PFSK-1 (cell line): Measurements from ENCODE around the gene SPRR3.

Experiments
- FOXP2 ChIP-seq: optimal IDR thresholded peaks from 2 replicates; pipeline ENCODE3; 2011; ENCODE audit warnings: borderline replicate concordance, control low read depth, inconsistent platforms; ENCODE audit not compliant: insufficient read depth; ENCODE audit errors: extremely low read length, extremely low read depth
- POLR2AphosphoS5 ChIP-seq: IDR thresholded peaks from 2 replicates; pipeline ENCODE4 v1.6.1; 2012; ENCODE audit warnings: low read depth, mild to moderate bottlenecking, control low read depth, low read length, moderate library complexity
- REST ChIP-seq, 2 experiments: IDR thresholded peaks; 2 replicates each; pipeline versions ENCODE4 v1.6.1 to v1.8.0; 2011 to 2012; ENCODE audit warnings: low read depth in 2 of 2, low read length in 2 of 2, control low read depth in 1 of 2, inconsistent platforms in 1 of 2, mild to moderate bottlenecking in 1 of 2, moderate library complexity in 1 of 2; ENCODE audit not compliant: insufficient read depth in 1 of 2
- SIN3A ChIP-seq: IDR thresholded peaks from 2 replicates; pipeline ENCODE4 v1.6.1; 2012; ENCODE audit warnings: mild to moderate bottlenecking, low read length, moderate library complexity, borderline replicate concordance; ENCODE audit not compliant: insufficient read depth
- TAF1 ChIP-seq: IDR thresholded peaks from 2 replicates; pipeline ENCODE4 v1.6.1; 2012; ENCODE audit warnings: low read length, control low read depth, borderline replicate concordance; ENCODE audit not compliant: insufficient read depth

The SPRR3 gene

GRCh38 chr1:152959801-152960451, 41.6 kb upstream of the SPRR3 start:
- TF ChIP-seq TAF1 = no peak
- no peak for TF ChIP-seq SIN3A

GRCh38 chr1:152960452-152961044, 41.0 kb upstream of the SPRR3 start:
- TF ChIP-seq FOXP2 (no peak), POLR2AphosphoS5 (no peak), TAF1 (no peak), SIN3A (no peak), REST (IDR thresholded peaks at IDR 0.05; ENCODE audit: insufficient read depth in 1 of 2, low read depth in 2 of 2, low read length in 2 of 2) (no peak)

DNA sequence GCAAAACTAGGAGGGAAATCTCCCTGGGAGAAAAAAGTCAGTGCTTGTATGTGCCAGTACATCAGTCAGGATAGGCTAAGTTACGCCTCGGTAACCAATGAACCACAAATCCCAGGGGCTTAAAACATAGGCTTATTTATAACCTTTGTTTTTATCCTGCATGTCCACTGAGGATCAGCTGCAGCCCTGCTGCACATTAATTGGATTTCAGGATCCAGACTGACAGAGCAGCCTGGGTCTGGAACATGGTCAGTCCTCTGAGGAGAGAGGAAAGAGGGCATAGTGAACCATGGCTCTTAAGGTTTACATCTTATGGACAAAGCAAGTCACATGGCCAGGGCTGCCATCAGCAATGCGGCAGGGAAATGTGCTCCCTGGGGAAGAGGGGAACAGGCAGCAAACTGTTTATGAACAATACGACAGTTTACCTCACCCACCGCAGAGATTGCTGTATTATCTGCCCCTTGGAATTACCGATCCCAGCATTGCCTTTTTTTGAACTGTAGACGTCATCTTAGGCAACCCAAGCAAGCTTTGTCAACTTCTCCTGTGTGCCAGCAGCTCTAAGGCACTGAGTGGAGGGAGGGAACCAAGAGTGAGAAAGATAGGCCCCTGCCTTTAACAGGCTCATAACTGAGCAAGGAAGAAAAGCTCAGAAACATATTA, 40.2 kb upstream of the SPRR3 start:
- TF ChIP-seq TAF1 = no peak
- no peak for TF ChIP-seq FOXP2
- TF ChIP-seq REST (IDR thresholded peaks at IDR 0.05; ENCODE audit: insufficient read depth in 1 of 2, low read depth in 2 of 2, low read length in 2 of 2) = no peak
- TF ChIP-seq SIN3A = no peak
- no peak for TF ChIP-seq POLR2AphosphoS5

GRCh38 chr1:152962876-152963415, 38.6 kb upstream of the SPRR3 start:
- TF ChIP-seq FOXP2 = no peak
- TF ChIP-seq POLR2AphosphoS5 = no peak
- no peak for TF ChIP-seq TAF1
- no peak for TF ChIP-seq SIN3A
- TF ChIP-seq REST (IDR thresholded peaks at IDR 0.05; ENCODE audit: insufficient read depth in 1 of 2, low read depth in 2 of 2, low read length in 2 of 2) = no peak

GRCh38 chr1:152964536-152964935, 37.0 kb upstream of the SPRR3 start:
- TF ChIP-seq FOXP2 (no peak), SIN3A (no peak), REST (IDR thresholded peaks at IDR 0.05; ENCODE audit: insufficient read depth in 1 of 2, low read depth in 2 of 2, low read length in 2 of 2) (no peak), POLR2AphosphoS5 (no peak), TAF1 (no peak)
